ENCODE data around the gene IP6K2. TPM values are rescaled to one million over a fixed set of nuclear protein-coding genes. Genes with fewer than 3 reads are reported as not detected.

Gene IP6K2
- total and polyA plus RNA-seq, 2 of the 13 experiments (the other 11 are each of a cell fraction or from before 2014, with no cell fraction given) = 85.5 to 112 TPM

- peak; percentile 99 for TF ChIP-seq ZNF710 (CRISPR knock-in tag; IDR thresholded peaks at IDR 0.05; ENCODE audit: borderline replicate concordance)
- no peak for TF ChIP-seq ATF7 (IDR thresholded peaks at IDR 0.05)
- TF ChIP-seq ATF7 (CRISPR knock-in tag; IDR thresholded peaks at IDR 0.05) = peak; percentile 93
- TF ChIP-seq CCAR2 (optimal IDR thresholded peaks at IDR 0.05; ENCODE audit: low read depth, low read length) = no peak
- TF ChIP-seq ZNF740 (CRISPR knock-in tag; IDR thresholded peaks at IDR 0.05) = peak; percentile 97
- peak; percentile 98 for TF ChIP-seq ZFAT (CRISPR knock-in tag; conservative IDR thresholded peaks at IDR 0.05)
- TF ChIP-seq ZBTB7B (CRISPR knock-in tag; IDR thresholded peaks at IDR 0.05) = peak; percentile 100
- peak; percentile 99 for TF ChIP-seq MTF2 (CRISPR knock-in tag; IDR thresholded peaks at IDR 0.05; ENCODE audit: borderline replicate concordance)
- peak; percentile 90 for TF ChIP-seq ZMYM2 (CRISPR knock-in tag; IDR thresholded peaks at IDR 0.05)
- TF ChIP-seq PAX8 (CRISPR knock-in tag; IDR thresholded peaks at IDR 0.05; ENCODE audit: borderline replicate concordance) = peak; percentile 100
- peak; percentile 95 for TF ChIP-seq HIC2 (CRISPR knock-in tag; IDR thresholded peaks at IDR 0.05; ENCODE audit: low read depth)
- TF ChIP-seq YEATS2 (CRISPR knock-in tag; IDR thresholded peaks at IDR 0.05; ENCODE audit: borderline replicate concordance) = peak; percentile 99
- TF ChIP-seq TARDBP (CRISPR knock-in tag; IDR thresholded peaks at IDR 0.05) = peak; percentile 93
- TF ChIP-seq ZNF672 (CRISPR knock-in tag; IDR thresholded peaks at IDR 0.05) = peak; percentile 98
- TF ChIP-seq ZSCAN9 (CRISPR knock-in tag; IDR thresholded peaks at IDR 0.05; ENCODE audit: borderline replicate concordance) = peak; percentile 100
- peak; percentile 94 for TF ChIP-seq ZNF121 (CRISPR knock-in tag; IDR thresholded peaks at IDR 0.05)
- TF ChIP-seq PRMT3 (CRISPR knock-in tag; IDR thresholded peaks at IDR 0.05; ENCODE audit: borderline replicate concordance, low read depth) = peak; percentile 100
- TF ChIP-seq ZUFSP (CRISPR knock-in tag; IDR thresholded peaks at IDR 0.05; ENCODE audit: borderline replicate concordance) = peak; percentile 98
- peak; percentile 100 for TF ChIP-seq KLF15 (CRISPR knock-in tag; IDR thresholded peaks at IDR 0.05; ENCODE audit: borderline replicate concordance)
- peak; percentile 100 for TF ChIP-seq HDAC1 (CRISPR knock-in tag; IDR thresholded peaks at IDR 0.05)
- no peak for TF ChIP-seq RBM22 (optimal IDR thresholded peaks at IDR 0.05; ENCODE audit: low read length)
- peak; percentile 98 for TF ChIP-seq ZNF317 (CRISPR knock-in tag; IDR thresholded peaks at IDR 0.05)
- TF ChIP-seq EZH2 (conservative IDR thresholded peaks at IDR 0.05; ENCODE audit: low read depth, low read length) = no peak
- peak; percentile 100 for TF ChIP-seq SALL1 (CRISPR knock-in tag; IDR thresholded peaks at IDR 0.05)
- TF ChIP-seq KLF11 (CRISPR knock-in tag; IDR thresholded peaks at IDR 0.05) = peak; percentile 100
- peak; percentile 98; the same call in 1 of the 2 replicates for TF ChIP-seq RORA (CRISPR knock-in tag; IDR thresholded peaks at IDR 0.05)
- TF ChIP-seq ZNF772 (CRISPR knock-in tag; IDR thresholded peaks at IDR 0.05) = peak; percentile 100
Observed at GRCh38 chr3:48661501-48662144, 55.4 kb downstream of the IP6K2 start (continued).

Data from HepG2 (cell line).